Sigmoid colon (tissue), 7 donors: ENCODE measurements around the gene GLIS1. TPM values are rescaled to one million over a fixed set of nuclear protein-coding genes. Genes with fewer than 3 reads are reported as not detected.

ENCODE experiments used
- DNase-seq: peaks from one replicate; pipeline ENCODE4 v3.0.0-alpha.2; 2019
- H3K27ac ChIP-seq, 4 donors: fragments of 200-600 bp; sonication (generic); one replicate each; pipeline ENCODE4 v1.5.1; 2016 to 2019; ENCODE audit warnings: mild to moderate bottlenecking in 1 of 4
- H3K27me3 ChIP-seq, 3 donors: fragments of 200-600 bp; sonication (generic); one replicate each; pipeline ENCODE4 v1.5.1; 2019; ENCODE audit warnings: mild to moderate bottlenecking in 1 of 3
- H3K36me3 ChIP-seq, 4 donors: fragments of 200-600 bp; sonication (generic); one replicate each; pipeline ENCODE4 v1.5.1; 2016 to 2019
- H3K4me1 ChIP-seq, 4 donors: fragments of 200-600 bp; sonication (generic); one replicate each; pipeline ENCODE4 v1.5.1; 2017 to 2019
- H3K4me3 ChIP-seq, 4 donors: fragments of 200-600 bp; sonication (generic); one replicate each; pipeline ENCODE4 v1.5.1; 2017 to 2019; ENCODE audit warnings: mild to moderate bottlenecking in 2 of 4, moderate library complexity in 1 of 4
- H3K9me3 ChIP-seq, 4 donors: fragments of 200-600 bp in 3 of 4; sonication (generic) in 3 of 4; one replicate each; pipeline versions ENCODE4 v1.5.1 to v1.6.1; 2013 to 2019
- EP300 ChIP-seq, 4 donors: sonication (generic); formaldehyde crosslinking; IDR thresholded peaks; one replicate each; pipeline ENCODE4 v1.6.1; 2017; ENCODE audit warnings: antibody characterized with exemption in 4 of 4
- POLR2A ChIP-seq, 2 donors: fragments of 450-650 bp; IDR thresholded peaks; one replicate each; pipeline ENCODE4 v1.6.1; 2016; ENCODE audit warnings: antibody characterized with exemption in 2 of 2, mild to moderate bottlenecking in 2 of 2, moderate library complexity in 2 of 2
- POLR2AphosphoS5 ChIP-seq, 4 donors: sonication (generic); formaldehyde crosslinking; IDR thresholded peaks; one replicate each; pipeline ENCODE4 v1.6.1; 2017; ENCODE audit warnings: antibody characterized with exemption in 4 of 4
- WGBS, 2 donors: extraction: QIAGEN DNeasy Blood & Tissue Kit; methylation state at CpG; one replicate each; pipeline ENCODE4 v1.1.7; 2013; 5-methylcytosine and 5-hydroxymethylcytosine counted together
- intact Hi-C: fragments of 100-400 bp; cut with DNase I; formaldehyde crosslinking; loops from one replicate; pipeline ENCODE4 v1.15.1; 2023
- polyA plus RNA-seq, 3 donors: library from polyadenylated mRNA; stranded (reverse); fragments of 200-250 nt; gene quantifications; one replicate each; pipeline ENCODE4 v1.2.3, GENCODE V29; 2013
- total RNA-seq, 4 donors: library from RNA; depleted of rRNA; stranded (reverse); fragments of >200 nt; gene quantifications; one replicate each; pipeline ENCODE4 v1.1.0, GENCODE V29; 2016
- TF ChIP-seq, protein P1 (sequence below), 4 experiments: fragments of 450-650 bp in 3 of 4; fragments of 200-600 bp in 1 of 4; IDR thresholded peaks; one replicate each; pipeline ENCODE4 v1.5.1; 2016 to 2019; ENCODE audit warnings: antibody characterized with exemption in 4 of 4, mild to moderate bottlenecking in 3 of 4, moderate library complexity in 2 of 4
- donor health status: healthy with polysubstance abuse.
- donor health status: Bipolar disorder and iron deficiency.
- donor health status: healthy.

GLIS1 gene
- total and polyA plus RNA-seq, 7 donors: 0.16 to 0.83 (median 0.32) TPM; not detected in 4

DNA sequence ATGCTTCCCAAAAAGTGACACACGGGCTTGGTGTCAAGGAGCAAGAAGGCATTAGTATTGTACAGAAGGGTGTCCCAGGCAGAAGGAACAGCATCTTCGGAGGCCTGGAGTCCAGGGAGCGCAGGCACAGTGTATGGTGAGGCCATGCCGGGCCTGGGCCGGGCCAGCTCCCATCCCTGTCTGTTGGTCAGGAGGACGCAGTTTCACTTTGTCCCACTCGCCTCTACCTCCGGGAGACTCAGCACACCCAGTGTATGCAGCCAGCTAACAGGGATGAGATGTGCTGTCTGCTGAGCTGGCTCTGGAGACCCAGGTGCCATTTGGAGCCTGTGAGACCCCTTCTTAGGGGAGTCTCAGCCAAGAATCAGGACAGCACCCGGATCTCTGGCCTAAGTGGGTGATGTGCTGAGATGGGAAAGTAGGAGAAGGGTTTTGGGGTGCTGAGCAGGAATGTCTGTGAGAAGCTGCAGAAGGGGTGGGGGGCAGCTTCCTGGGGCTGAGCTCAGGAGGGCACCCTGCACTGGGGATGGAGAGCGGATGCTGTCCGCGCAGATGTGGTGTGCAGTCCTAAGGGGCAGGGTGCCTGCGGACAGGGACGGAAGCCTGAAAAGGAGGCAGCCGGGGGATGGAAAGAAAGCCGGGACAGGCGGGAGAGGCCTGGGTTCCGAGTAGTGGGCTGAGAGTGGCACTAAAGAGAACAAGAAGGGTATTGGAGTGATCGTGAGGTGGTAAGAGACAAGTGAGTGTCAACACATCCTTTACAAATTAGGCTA, 254.1 kb downstream of the GLIS1 start:
- intact Hi-C loops: loop anchor here (1.0 to 2.0 kb wide), 2 partner anchors 109 to 270 kb away; no protein-coding TSS in a partner anchor
- Histone ChIP-seq H3K27ac (no peak overlapping the region), H3K9me3 (no peaks in the 10 kb centered on the region), H3K4me3 (no peak overlapping the region), H3K4me1 (peaks cover 0 to 7% (median 0%) of the 10 kb centered on the region in 4 donors), H3K27me3 (peaks cover 0 to 14% (median 6%) of the 10 kb centered on the region in 3 donors), H3K36me3 (no peaks in the 10 kb centered on the region)
- WGBS, 2 donors: 86 to 87% methylated on average over 19 of the region's 19 CpGs
- no peak for DNase-seq
- TF ChIP-seq POLR2AphosphoS5 (IDR thresholded peaks at IDR 0.05) (no peak), EP300 (IDR thresholded peaks at IDR 0.05) (no peak), POLR2A (IDR thresholded peaks at IDR 0.05) (no peak)
- TF ChIP-seq, protein P1, sequence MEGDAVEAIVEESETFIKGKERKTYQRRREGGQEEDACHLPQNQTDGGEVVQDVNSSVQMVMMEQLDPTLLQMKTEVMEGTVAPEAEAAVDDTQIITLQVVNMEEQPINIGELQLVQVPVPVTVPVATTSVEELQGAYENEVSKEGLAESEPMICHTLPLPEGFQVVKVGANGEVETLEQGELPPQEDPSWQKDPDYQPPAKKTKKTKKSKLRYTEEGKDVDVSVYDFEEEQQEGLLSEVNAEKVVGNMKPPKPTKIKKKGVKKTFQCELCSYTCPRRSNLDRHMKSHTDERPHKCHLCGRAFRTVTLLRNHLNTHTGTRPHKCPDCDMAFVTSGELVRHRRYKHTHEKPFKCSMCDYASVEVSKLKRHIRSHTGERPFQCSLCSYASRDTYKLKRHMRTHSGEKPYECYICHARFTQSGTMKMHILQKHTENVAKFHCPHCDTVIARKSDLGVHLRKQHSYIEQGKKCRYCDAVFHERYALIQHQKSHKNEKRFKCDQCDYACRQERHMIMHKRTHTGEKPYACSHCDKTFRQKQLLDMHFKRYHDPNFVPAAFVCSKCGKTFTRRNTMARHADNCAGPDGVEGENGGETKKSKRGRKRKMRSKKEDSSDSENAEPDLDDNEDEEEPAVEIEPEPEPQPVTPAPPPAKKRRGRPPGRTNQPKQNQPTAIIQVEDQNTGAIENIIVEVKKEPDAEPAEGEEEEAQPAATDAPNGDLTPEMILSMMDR (IDR thresholded peaks at IDR 0.05): no peak

DNA sequence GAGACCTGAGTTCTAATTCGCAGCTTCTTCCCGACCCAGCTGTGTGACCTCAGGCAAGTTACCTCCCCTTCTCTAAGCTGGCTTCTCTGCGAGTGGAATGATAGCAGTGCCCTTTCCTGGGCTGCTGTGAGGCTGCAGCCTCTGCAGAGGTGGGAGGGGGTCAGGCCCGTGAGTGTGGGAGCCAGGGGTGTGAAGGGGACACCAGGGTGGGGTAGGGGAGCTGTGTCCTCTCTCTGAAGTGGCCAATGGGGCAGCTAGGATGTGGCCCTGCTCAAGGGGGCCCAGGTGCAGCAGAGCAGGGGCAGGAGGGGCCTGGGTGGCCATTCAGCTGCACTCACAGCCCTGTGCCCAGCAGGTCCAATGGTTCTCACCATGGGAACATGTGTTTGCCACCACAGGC, 255.3 kb downstream of the GLIS1 start:
- Histone ChIP-seq H3K4me3 (no peak overlapping the region), H3K27me3 (peaks cover 0 to 14% (median 6%) of the 10 kb centered on the region in 3 donors), H3K36me3 (no peaks in the 10 kb centered on the region), H3K9me3 (no peaks in the 10 kb centered on the region), H3K27ac (no peak overlapping the region), H3K4me1 (peaks cover 0 to 7% (median 0%) of the 10 kb centered on the region in 4 donors)
- WGBS, 2 donors: 74 to 86% methylated on average over 4 of the region's 4 CpGs
- TF ChIP-seq, protein P1 (IDR thresholded peaks at IDR 0.05): no peak
- TF ChIP-seq POLR2A (IDR thresholded peaks at IDR 0.05): no peak
- no peak for TF ChIP-seq POLR2AphosphoS5 (IDR thresholded peaks at IDR 0.05)
- no peak for TF ChIP-seq EP300 (IDR thresholded peaks at IDR 0.05)
- DNase-seq: no peak
- intact Hi-C loops: loop anchor here (2.0 kb wide), 1 partner anchor 271 kb away; no protein-coding TSS in a partner anchor

DNA sequence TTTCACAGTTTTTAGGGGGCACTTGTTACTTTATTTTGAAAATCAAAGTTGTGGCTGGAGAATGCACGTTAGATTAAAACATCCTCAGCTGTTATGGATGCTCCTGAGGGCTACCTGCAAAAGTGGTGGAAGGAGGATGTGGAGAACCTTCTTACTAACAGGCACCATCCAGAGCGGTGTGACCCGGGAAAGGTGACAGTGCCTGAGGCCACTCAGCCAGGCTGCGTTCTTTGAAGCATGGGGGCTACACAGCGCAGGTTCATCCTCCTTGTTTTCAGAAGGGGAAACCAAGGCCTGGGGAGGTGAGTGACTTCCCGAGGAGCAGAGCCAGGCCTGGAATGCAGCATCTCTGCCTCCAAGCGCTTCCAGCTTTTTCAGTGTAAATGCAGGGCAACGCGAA, 255.8 kb downstream of the GLIS1 start:
- Histone ChIP-seq H3K4me3 (no peak overlapping the region), H3K27me3 (peaks cover 0 to 14% (median 6%) of the 10 kb centered on the region in 3 donors), H3K27ac (no peak overlapping the region), H3K4me1 (peaks cover 0 to 7% (median 0%) of the 10 kb centered on the region in 4 donors), H3K36me3 (no peaks in the 10 kb centered on the region), H3K9me3 (no peaks in the 10 kb centered on the region)
- DNase-seq: no peak
- 90 to 91% methylated on average over 9 of the region's 9 CpGs for WGBS, 2 donors
- intact Hi-C loops: no loop called here
- TF ChIP-seq EP300 (IDR thresholded peaks at IDR 0.05) (no peak), POLR2A (IDR thresholded peaks at IDR 0.05) (no peak), POLR2AphosphoS5 (IDR thresholded peaks at IDR 0.05) (no peak)
- TF ChIP-seq, protein P1 (IDR thresholded peaks at IDR 0.05): no peak

DNA sequence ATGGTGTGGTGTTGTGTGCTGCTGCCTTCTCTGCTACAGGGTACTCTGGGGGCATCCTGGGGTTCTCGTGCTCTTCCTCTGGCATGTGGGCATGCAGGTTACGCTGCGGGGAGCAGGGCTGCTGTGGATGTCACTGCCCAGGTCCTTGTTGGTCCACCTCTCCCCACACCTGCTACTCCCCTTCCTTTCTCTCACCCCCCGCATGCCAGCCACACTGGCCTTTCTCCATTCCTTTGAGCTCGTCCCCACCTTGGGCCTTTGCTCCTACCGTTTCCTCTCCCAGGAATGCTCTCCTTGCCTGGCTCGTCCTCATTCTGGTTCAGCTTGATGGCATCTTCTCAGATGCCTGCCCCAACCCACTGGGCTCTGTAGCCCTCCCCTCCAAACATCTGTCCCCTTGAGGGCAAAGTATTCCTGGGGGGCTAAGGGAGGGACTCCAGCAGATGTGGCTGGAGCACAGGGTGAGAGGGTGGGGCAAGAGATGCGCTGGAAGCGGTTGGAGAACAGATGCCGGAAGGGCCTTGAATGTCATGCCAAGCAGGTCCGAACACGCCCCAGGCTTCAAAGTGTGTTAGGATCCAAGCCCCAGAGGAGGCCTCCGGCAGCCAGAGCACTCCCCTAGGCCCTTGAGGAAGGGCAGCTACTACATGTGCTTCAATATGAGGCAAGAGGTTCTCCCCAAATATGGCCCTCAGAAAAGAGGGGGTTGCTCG, 256.4 kb downstream of the GLIS1 start:
- peaks cover 0 to 14% (median 6%) of the 10 kb centered on the region in 3 donors for H3K27me3 ChIP-seq
- 75 to 88% methylated on average over 14 of the region's 14 CpGs for WGBS, 2 donors
- no peak for TF ChIP-seq EP300 (IDR thresholded peaks at IDR 0.05)
- TF ChIP-seq, protein P1 (IDR thresholded peaks at IDR 0.05): no peak
- intact Hi-C loops: no loop called here
- peaks cover 0 to 7% (median 1%) of the 10 kb centered on the region in 4 donors for H3K4me1 ChIP-seq
- H3K27ac ChIP-seq: no peak overlapping the region
- no peak overlapping the region for H3K4me3 ChIP-seq
- no peaks in the 10 kb centered on the region for H3K36me3 ChIP-seq
- no peak for DNase-seq
- no peaks in the 10 kb centered on the region for H3K9me3 ChIP-seq
